Activated CD4-positive, alpha-beta T cell treated with anti-CD3 and anti-CD28 coated beads for 4 hours (primary cell): Measurements from ENCODE around the gene GABARAP.
A peak's percentile ranks its signal among the peaks of the same experiment; 100 is the strongest.

Source experiments
- DNase-seq, 2 donors: peaks; one replicate each; pipeline ENCODE4 v3.0.0-alpha.2; 2020

Gene GABARAP

GRCh38 chr17:7241783-7242716 is at the start of gene GABARAP:
Gene GABARAP (minus strand): TSS chr17:7242449. CDS start chr17:7242330, 119 bp downstream.
- DNase-seq: peak; percentile 94 to 96

- DNase-seq: no peak
Measured at GRCh38 chr17:7290685-7291084, 48.4 kb upstream of the GABARAP start.

DNA sequence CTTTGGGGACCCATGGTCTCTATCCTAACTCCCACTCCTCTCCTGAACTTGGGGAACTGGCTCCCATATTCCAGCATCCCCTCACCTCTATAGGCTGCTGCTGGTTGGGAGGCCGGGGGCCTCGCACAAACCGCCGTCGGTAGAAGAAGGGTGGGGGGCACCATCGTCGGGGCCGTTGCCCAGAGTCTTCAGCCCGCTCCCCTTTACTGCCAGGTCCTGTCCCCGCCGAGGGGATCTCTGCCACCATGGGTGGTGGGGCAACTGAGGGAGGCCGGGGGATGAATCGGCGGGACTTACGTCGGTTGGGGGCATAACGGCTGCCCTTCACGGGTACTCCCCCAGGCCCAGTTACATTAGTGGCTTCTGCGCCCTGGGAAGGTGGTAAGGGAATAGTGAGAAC is 47.9 kb upstream of the GABARAP start:
- no peak for DNase-seq

- DNase-seq: no peak
Measured at GRCh38 chr17:7289256-7290032, 47.2 kb upstream of the GABARAP start.

GRCh38 chr17:7285679-7286078 is 43.4 kb upstream of the GABARAP start:
- no peak for DNase-seq

DNA sequence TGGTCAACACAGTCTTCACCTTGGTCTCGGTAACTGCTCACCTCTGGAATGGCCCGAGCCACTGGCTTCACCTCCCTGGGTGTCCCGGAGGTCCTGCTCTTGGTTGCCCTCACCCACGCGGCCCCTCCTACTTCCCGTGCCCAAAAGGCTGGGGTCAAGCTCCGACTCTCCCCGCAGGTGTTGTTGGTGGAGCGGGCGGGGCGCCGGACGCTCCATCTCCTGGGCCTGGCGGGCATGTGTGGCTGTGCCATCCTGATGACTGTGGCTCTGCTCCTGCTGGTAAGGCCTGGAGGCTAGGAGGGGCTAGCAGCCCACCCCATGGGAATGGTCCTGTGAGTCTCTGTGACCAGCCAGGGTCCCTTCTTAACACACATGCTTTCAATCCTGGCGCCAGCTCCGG is 42.7 kb upstream of the GABARAP start:
- DNase-seq: no peak

DNA sequence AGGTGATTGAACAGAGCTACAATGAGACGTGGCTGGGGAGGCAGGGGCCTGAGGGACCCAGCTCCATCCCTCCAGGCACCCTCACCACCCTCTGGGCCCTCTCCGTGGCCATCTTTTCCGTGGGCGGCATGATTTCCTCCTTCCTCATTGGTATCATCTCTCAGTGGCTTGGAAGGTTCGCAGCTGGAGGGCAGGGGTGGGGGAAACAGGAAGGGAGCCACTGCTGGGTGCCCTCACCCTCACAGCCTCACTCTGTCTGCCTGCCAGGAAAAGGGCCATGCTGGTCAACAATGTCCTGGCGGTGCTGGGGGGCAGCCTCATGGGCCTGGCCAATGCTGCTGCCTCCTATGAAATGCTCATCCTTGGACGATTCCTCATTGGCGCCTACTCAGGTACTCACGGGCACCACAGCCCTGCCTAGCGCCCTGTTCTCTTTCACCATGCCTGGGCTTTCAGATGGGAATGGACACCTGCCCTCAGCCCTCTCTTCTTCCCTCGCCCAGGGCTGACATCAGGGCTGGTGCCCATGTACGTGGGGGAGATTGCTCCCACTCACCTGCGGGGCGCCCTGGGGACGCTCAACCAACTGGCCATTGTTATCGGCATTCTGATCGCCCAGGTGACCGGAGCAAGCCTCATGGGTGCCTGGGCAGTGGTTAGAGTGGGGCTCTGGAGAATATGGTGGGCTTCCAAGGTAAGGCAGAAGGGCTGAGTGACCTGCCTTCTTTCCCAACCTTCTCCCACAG is 41.4 kb upstream of the GABARAP start:
- DNase-seq: no peak

GRCh38 chr17:7282752-7283321 is 40.6 kb upstream of the GABARAP start:
- no peak for DNase-seq

- no peak for DNase-seq
Measured at GRCh38 chr17:7281953-7282751, 39.9 kb upstream of the GABARAP start.

DNA sequence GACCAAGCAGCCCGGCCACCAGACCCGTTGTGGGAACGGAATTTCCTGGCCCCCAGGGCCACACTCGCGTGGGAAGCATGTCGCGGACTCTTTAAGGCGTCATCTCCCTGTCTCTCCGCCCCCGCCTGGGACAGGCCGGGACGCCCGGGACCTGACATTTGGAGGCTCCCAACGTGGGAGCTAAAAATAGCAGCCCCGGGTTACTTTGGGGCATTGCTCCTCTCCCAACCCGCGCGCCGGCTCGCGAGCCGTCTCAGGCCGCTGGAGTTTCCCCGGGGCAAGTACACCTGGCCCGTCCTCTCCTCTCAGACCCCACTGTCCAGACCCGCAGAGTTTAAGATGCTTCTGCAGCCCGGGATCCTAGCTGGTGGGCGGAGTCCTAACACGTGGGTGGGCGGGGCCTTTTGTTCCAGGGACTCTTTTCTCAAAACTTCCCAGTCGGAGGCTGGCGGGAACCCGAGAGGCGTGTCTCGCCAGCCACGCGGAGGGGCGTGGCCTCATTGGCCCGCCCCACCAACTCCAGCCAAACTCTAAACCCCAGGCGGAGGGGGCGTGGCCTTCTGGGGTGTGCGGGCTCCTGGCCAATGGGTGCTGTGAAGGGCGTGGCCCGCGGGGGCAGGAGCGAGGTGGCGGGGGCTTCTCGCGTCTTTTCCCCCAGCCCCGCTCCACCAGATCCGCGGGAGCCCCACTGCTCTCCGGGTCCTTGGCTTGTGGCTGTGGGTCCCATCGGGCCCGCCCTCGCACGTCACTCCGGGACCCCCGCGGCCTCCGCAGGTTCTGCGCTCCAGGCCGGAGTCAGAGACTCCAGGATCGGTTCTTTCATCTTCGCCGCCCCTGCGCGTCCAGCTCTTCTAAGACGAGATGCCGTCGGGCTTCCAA is 39.1 kb upstream of the GABARAP start, which contains the start of gene SLC2A4:
Gene SLC2A4 (plus strand): TSS at position 645 of the 879 bp plus-strand sequence. CDS start 217 bp downstream, at position 862.
- DNase-seq: peak; percentile 88 to 91

- peak; percentile 81 to 86 for DNase-seq
Measured at GRCh38 chr17:7280519-7281073, 38.3 kb upstream of the GABARAP start.

DNA sequence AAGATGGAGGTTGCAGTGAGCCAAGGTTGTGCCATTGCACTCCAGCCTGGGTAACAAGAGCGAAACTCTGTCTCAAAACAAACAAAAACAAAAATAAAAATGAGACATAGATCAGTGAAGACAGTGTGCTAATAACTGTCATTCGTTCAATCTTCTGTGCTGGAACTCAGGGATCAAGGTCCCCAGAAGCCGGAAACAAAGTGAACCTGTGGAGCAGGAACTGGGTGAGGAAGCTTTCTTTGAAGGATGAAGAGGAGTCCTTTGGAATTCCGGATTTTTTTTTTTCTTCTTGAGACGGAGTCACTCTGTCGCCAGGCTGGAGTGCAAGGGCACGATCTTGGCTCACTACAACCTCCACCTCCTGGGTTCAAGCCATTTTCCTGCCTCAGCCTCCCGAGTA is 37.2 kb upstream of the GABARAP start:
- DNase-seq: no peak

GRCh38 chr17:7266784-7267183 is 24.5 kb upstream of the GABARAP start:
- no peak for DNase-seq

DNA sequence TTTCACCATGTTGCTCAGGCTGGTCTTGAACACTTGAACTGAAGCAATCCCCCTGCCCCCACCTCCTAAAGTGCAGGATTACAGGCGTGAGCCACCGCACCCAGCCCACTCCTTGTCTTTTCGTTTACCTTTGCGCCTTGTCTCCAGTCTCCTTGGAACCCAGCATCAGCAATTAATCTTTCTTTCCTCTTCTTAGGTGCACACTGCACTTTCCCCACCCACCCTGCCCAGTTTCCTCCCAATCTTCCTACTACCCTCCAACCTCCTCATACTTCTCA is 21.5 kb upstream of the GABARAP start:
- DNase-seq: no peak

DNA sequence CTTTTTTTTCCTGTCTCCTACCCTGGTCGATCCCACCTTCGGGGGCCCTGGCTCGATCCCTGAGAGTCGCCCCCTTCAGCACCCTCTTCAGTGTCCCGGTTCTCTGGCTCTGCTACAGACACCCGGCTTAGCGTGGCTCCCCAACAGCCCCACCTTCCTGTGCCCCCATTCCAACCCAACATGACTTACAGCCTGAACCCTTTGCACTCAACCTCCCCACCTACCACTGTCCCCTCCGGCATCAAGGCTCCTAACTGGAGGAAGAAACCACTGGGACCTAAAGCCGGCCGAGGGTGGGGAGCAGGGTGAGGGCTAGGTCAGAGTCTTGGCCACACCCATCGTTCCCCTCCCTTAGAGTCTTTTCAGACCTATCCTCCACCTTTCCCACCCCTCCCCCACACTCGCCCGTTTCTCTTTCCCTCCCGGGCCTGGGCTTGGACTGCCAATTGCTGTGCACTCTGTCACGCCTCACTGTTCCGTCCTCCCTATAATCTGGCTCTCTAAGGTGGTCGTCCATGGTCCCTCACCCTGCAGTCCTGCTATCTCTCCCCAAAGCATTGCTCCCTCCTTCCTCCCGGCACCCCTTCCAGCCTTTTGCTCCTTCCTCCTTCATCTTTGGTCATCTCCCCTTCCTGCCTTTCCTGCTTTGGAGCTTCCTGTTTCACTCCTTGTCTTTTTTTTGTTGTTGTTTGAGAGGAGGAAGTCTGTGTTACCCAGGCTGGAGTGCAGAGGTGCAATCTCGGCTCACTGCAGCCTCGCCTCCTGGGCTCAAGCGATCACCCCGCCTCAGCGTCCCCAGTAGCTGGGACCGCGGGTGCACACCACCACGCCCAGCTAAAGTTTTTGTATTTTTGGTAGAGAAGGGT is 20.9 kb upstream of the GABARAP start:
- no peak for DNase-seq

- no peak for DNase-seq
Measured at GRCh38 chr17:7262192-7262934, 20.1 kb upstream of the GABARAP start, which contains the start of gene CLDN7. Gene CLDN7 (minus strand): TSS chr17:7262478. CDS start chr17:7262043, 435 bp downstream.

DNA sequence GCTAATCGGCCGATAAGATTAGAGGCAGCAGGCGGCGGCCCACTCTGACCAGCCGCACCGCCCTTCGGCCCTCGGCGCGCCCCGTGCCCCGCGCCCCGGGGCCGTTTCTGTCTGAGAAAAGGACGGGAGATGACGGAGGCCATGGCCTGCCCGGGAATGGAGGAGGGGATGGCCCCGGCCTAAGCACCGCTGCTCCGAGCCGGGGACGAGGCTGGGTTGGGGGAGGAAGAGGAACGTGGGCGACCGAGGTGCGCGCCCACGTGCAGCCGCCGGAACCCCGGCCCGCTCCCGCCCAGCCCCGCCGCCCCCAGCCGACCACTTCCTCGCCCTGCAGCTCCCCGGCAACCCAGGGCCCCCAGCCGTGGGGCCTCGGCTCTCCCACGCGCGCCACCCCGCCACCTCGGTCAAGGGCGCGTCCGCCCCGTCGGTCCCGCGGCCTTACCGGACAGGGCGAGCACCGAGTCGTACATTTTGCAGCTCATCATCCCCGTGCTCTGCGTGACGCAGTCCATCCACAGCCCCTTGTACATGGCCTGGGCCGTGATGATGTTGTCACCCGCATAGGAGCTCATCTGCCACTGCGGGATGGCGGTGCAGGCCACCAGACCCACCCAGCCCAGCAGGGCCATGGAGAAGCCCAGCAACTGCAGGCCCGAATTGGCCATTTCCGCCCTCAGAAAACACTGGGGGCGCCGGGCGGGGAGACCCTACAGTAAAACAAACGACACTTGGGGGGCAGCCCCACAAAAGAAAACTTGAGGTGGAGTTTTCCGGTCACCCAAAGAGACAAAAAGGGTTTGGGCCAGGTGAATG is 19.3 kb upstream of the GABARAP start:
- DNase-seq: peak; percentile 36 to 60
